Measurements from ENCODE around the gene EHD3. TPM values are rescaled to one million over a fixed set of nuclear protein-coding genes. Genes with fewer than 3 reads are reported as not detected.

Gene EHD3
- total and polyA plus RNA-seq, 2 of the 8 experiments (the other 6 are each of a cell fraction or from before 2014, with no cell fraction given): 9.3 to 12.0 TPM

GRCh38 chr2:31192851-31193392 lies 41.0 kb upstream of the EHD3 start:
- Histone ChIP-seq H2BK120ac (replicated peaks; ENCODE audit: low read depth, low read length) (no peak overlapping the region), H3K4me1 (replicated peaks in 1 of 4; ENCODE audit: control insufficient read depth in 3 of 4, insufficient read depth in 4 of 4, low read length in 3 of 4) (no peaks in the 10 kb centered on the region; a peak in 1 of 7 replicates), H3K4me3 (ENCODE audit: extremely low read depth in 1 of 4, insufficient read depth in 2 of 4, low read depth in 3 of 4, low read length in 4 of 4) (no peak overlapping the region), H3K79me1 (ENCODE audit: low read depth, low read length) (no peaks in the 10 kb centered on the region), H2AK5ac (ENCODE audit: low read depth, low read length) (no peak overlapping the region), H3K27me3 (replicated peaks in 1 of 4; ENCODE audit: control insufficient read depth in 3 of 4, extremely low read depth in 1 of 4, insufficient read depth in 3 of 4, low read length in 3 of 4) (no peaks in the 10 kb centered on the region; a peak in 1 of 7 replicates), H3K4ac (replicated peaks; ENCODE audit: insufficient read length, low read depth, low read length) (no peak overlapping the region), H3K9me3 (ENCODE audit: insufficient read depth in 2 of 2, low read depth in 1 of 2, low read length in 1 of 2) (no peaks in the 10 kb centered on the region), H3K14ac (ENCODE audit: insufficient read length) (no peak overlapping the region), H3K79me2 (ENCODE audit: control insufficient read depth in 1 of 2, insufficient read depth in 2 of 2, low read length in 2 of 2) (no peaks in the 10 kb centered on the region), H2AFZ (ENCODE audit: low read length) (peak overlapping the region; percentile 77; the same call in 1 of the 2 replicates), H3K9ac (replicated peaks in 1 of 4; ENCODE audit: extremely low read depth in 1 of 4, low read depth in 3 of 4, low read length in 3 of 4) (no peak overlapping the region), H2BK5ac (ENCODE audit: low read depth, low read length) (no peak overlapping the region), H4K91ac (replicated peaks; ENCODE audit: insufficient read length, low read length) (no peak overlapping the region), H2BK12ac (ENCODE audit: low read depth, low read length) (no peak overlapping the region), H3K23me2 (ENCODE audit: low read depth, low read length) (0 out of 2 replicates have a peak, but pooled peaks cover 2% of the 10 kb centered on the region), H4K5ac (ENCODE audit: insufficient read length, low read depth, low read length) (no peak overlapping the region), H3K27ac (ENCODE audit: low read depth, low read length) (no peak overlapping the region), H3K4me2 (ENCODE audit: insufficient read depth in 1 of 2, low read depth in 2 of 2, low read length in 2 of 2) (no peak overlapping the region), H3K23ac (ENCODE audit: insufficient read length) (no peak overlapping the region), H4K8ac (ENCODE audit: extremely low read depth, insufficient read depth, low read length) (peak overlapping the region; percentile 69; the same call in 1 of the 2 replicates), H4K20me1 (replicated peaks in 1 of 2; ENCODE audit: control insufficient read depth in 1 of 2, insufficient read depth in 2 of 2, low read length in 2 of 2) (no peaks in the 10 kb centered on the region), H3K18ac (ENCODE audit: extremely low read depth, low read length) (no peak overlapping the region; the same call in none of the 2 replicates), H2BK20ac (ENCODE audit: low read length) (no peak overlapping the region), H3K56ac (replicated peaks; ENCODE audit: insufficient read length, low read depth, low read length) (no peak overlapping the region), H2BK15ac (ENCODE audit: low read length) (no peak overlapping the region), H3K36me3 (ENCODE audit: control insufficient read depth in 2 of 4, insufficient read depth in 4 of 4, low read length in 3 of 4) (no peaks in the 10 kb centered on the region)
- ChIA-PET CTCF (ENCODE audit: partially characterized antibody) (interaction anchor here (0.9 to 4.0 kb wide), 16 partner anchors 10 to 486 kb away, joined by 3 to 20 read pairs (median 5); no protein-coding TSS in a partner anchor), POLR2A (ENCODE audit: partially characterized antibody) (no interaction called here)
- FAIRE-seq (no peak), DNase-seq (ENCODE audit: low read depth in 1 of 2, low spot score in 2 of 2) (peak in 1 of 2 experiments; percentile 47)
- WGBS, 2 experiments (ENCODE audit: extremely low coverage in 1 of 2, insufficient coverage in 1 of 2, insufficient read length in 1 of 2, insufficient replicate concordance in 2 of 2, low coverage in 1 of 2, low lambda C conversion rate in 2 of 2, missing lambda C conversion rate in 1 of 2): 79% methylated on average over 12 of the region's 12 CpGs; no CpG with 5 or more reads in 1 of the 2 experiments
- TF ChIP-seq TCF12 (IDR thresholded peaks at IDR 0.05; ENCODE audit: low read depth, low read length) (no peak), CHD2 (IDR thresholded peaks at IDR 0.05; ENCODE audit: low read length) (no peak), SP4 (IDR thresholded peaks at IDR 0.05; ENCODE audit: low read length) (no peak), MAFK (IDR thresholded peaks at IDR 0.05; ENCODE audit: low read depth, low read length) (peak; percentile 73), POLR2AphosphoS5 (IDR thresholded peaks at IDR 0.05; ENCODE audit: low read depth, low read length) (no peak), POU5F1 (IDR thresholded peaks at IDR 0.05; ENCODE audit: low read depth, low read length) (no peak), BACH1 (IDR thresholded peaks at IDR 0.05; ENCODE audit: low read length) (peak; percentile 73; the same call in 1 of the 2 replicates), RAD21 (IDR thresholded peaks at IDR 0.05 in 1 of 2, conservative IDR thresholded peaks at IDR 0.05 in 1 of 2; ENCODE audit: low read depth in 2 of 2, low read length in 2 of 2) (peak; percentile 72 to 84), ASH2L (IDR thresholded peaks at IDR 0.05; ENCODE audit: low read length) (no peak), CEBPB (IDR thresholded peaks at IDR 0.05; ENCODE audit: low read depth, low read length) (no peak), NANOG (IDR thresholded peaks at IDR 0.05; ENCODE audit: insufficient read depth, low read depth, low read length, poor library complexity, severe bottlenecking) (no peak), PHF8 (conservative IDR thresholded peaks at IDR 0.05; ENCODE audit: low read depth, low read length) (no peak)

Data from H1 (cell line).